Osteocyte (in vitro differentiated cells): ENCODE results near the gene FBXO21. TPM values are rescaled to one million over a fixed set of nuclear protein-coding genes. Genes with fewer than 3 reads are reported as not detected.

Experiments
- DNase-seq: peaks from one replicate; pipeline ENCODE4 v3.0.0; 2021; ENCODE audit warnings: mixed read lengths; ENCODE audit not compliant: unreplicated experiment; ENCODE audit errors: extremely low spot score
- H3K27ac Mint-ChIP-seq: one replicate; pipeline ENCODE4 v1.8.0; 2021; ENCODE audit warnings: mild to moderate bottlenecking, mixed read lengths; ENCODE audit not compliant: unreplicated experiment
- H3K27me3 Mint-ChIP-seq: one replicate; pipeline ENCODE4 v1.8.0; 2021; ENCODE audit warnings: mixed read lengths; ENCODE audit not compliant: unreplicated experiment
- H3K36me3 Mint-ChIP-seq: one replicate; pipeline ENCODE4 v1.8.0; 2021; ENCODE audit warnings: mixed read lengths; ENCODE audit not compliant: unreplicated experiment
- H3K4me1 Mint-ChIP-seq: one replicate; pipeline ENCODE4 v1.8.0; 2021; ENCODE audit warnings: mixed read lengths; ENCODE audit not compliant: unreplicated experiment
- H3K4me3 Mint-ChIP-seq: one replicate; pipeline ENCODE4 v1.8.0; 2021; ENCODE audit warnings: mild to moderate bottlenecking, moderate library complexity, mixed read lengths; ENCODE audit not compliant: unreplicated experiment
- H3K9me3 Mint-ChIP-seq: one replicate; pipeline ENCODE4 v1.8.0; 2021; ENCODE audit warnings: mixed read lengths; ENCODE audit not compliant: unreplicated experiment
- total RNA-seq: library from RNA; stranded (reverse); gene quantifications from 2 replicates; pipeline ENCODE4 v1.2.1, GENCODE V29; 2021
- TF ChIP-seq, protein P1 (sequence below): fragments of 200-600 bp; sonication (generic); IDR thresholded peaks from 2 replicates; pipeline ENCODE4 v1.5.0; 2021; ENCODE audit warnings: antibody characterized with exemption, mild to moderate bottlenecking, moderate library complexity

Gene FBXO21
- total RNA-seq, 1 donor from 2014 or later: 49.0 TPM

- Mint-ChIP-seq H3K9me3 (peaks cover 9% of the 10 kb centered on the region), H3K27me3 (no peaks in the 10 kb centered on the region), H3K27ac (no peak overlapping the region), H3K4me1 (no peaks in the 10 kb centered on the region), H3K4me3 (no peak overlapping the region), H3K36me3 (peaks cover 64% of the 10 kb centered on the region)
- TF ChIP-seq, protein P1, sequence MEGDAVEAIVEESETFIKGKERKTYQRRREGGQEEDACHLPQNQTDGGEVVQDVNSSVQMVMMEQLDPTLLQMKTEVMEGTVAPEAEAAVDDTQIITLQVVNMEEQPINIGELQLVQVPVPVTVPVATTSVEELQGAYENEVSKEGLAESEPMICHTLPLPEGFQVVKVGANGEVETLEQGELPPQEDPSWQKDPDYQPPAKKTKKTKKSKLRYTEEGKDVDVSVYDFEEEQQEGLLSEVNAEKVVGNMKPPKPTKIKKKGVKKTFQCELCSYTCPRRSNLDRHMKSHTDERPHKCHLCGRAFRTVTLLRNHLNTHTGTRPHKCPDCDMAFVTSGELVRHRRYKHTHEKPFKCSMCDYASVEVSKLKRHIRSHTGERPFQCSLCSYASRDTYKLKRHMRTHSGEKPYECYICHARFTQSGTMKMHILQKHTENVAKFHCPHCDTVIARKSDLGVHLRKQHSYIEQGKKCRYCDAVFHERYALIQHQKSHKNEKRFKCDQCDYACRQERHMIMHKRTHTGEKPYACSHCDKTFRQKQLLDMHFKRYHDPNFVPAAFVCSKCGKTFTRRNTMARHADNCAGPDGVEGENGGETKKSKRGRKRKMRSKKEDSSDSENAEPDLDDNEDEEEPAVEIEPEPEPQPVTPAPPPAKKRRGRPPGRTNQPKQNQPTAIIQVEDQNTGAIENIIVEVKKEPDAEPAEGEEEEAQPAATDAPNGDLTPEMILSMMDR: no peak
- DNase-seq: no peak
Observed at GRCh38 chr12:117180758-117181467, 9.4 kb downstream of the FBXO21 start.

GRCh38 chr12:117178745-117179144 is 11.5 kb downstream of the FBXO21 start:
- peaks cover 56% of the 10 kb centered on the region for H3K36me3 Mint-ChIP-seq
- TF ChIP-seq, protein P1: no peak
- no peaks in the 10 kb centered on the region for H3K27me3 Mint-ChIP-seq
- H3K9me3 Mint-ChIP-seq: peaks cover 9% of the 10 kb centered on the region
- no peak overlapping the region for H3K4me3 Mint-ChIP-seq
- DNase-seq: no peak
- H3K4me1 Mint-ChIP-seq: no peaks in the 10 kb centered on the region
- no peak overlapping the region for H3K27ac Mint-ChIP-seq

- peaks cover 9% of the 10 kb centered on the region for H3K9me3 Mint-ChIP-seq
- H3K4me1 Mint-ChIP-seq: no peaks in the 10 kb centered on the region
- H3K36me3 Mint-ChIP-seq: peaks cover 57% of the 10 kb centered on the region
- TF ChIP-seq, protein P1: no peak
- no peaks in the 10 kb centered on the region for H3K27me3 Mint-ChIP-seq
- no peak overlapping the region for H3K27ac Mint-ChIP-seq
- DNase-seq: no peak
- no peak overlapping the region for H3K4me3 Mint-ChIP-seq
Observed at GRCh38 chr12:117178301-117178700, 12.0 kb downstream of the FBXO21 start.

GRCh38 chr12:117172168-117172567 is 18.1 kb downstream of the FBXO21 start:
- no peak for DNase-seq
- Mint-ChIP-seq H3K27me3 (no peaks in the 10 kb centered on the region), H3K4me1 (no peaks in the 10 kb centered on the region), H3K36me3 (peaks cover 64% of the 10 kb centered on the region), H3K9me3 (no peaks in the 10 kb centered on the region), H3K27ac (no peak overlapping the region), H3K4me3 (no peak overlapping the region)
- TF ChIP-seq, protein P1: no peak

DNA sequence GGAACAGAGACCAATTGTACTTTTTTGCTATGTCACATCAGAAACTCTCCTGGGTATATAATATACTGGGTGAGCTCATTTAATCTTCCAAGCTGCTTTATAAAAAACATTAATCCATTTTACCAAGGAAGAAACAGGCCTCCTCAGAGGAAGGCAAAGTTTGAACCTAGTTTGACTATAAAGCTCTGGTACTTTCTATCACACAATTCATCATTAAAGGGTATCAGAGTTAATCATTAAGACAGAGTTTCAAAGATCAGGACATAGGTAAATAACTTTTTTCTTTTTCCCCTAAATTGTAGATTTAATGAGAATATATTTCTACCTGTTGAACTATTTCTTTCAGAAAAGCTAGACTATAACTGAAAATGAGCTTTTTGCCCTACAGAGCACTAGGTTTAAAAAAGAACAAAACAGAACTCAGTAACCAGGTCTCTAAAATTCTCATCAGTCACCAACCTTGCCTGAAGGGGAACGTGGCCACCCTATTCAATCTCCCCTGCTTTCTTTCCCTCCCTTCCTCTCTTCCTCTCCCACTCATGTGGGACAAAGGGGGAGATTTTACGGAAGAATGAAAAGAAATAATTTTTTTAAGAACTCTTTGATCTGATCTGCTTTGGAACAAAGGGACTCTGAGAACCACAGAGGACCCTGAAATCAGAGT is 18.6 kb downstream of the FBXO21 start:
- Mint-ChIP-seq H3K4me3 (no peak overlapping the region), H3K4me1 (no peaks in the 10 kb centered on the region), H3K9me3 (no peaks in the 10 kb centered on the region), H3K27me3 (no peaks in the 10 kb centered on the region), H3K27ac (no peak overlapping the region), H3K36me3 (peaks cover 63% of the 10 kb centered on the region)
- no peak for DNase-seq
- TF ChIP-seq, protein P1: no peak
